Left ventricle myocardium superior (tissue), 1 donor: ENCODE measurements around the gene PP2D1. TPM values are rescaled to one million over a fixed set of nuclear protein-coding genes. Genes with fewer than 3 reads are reported as not detected.

ENCODE experiments used
- ATAC-seq: fragments of 200-7000 bp; cut with Tn5 transposase; one replicate; pipeline ENCODE4 v1.9.1; 2020; ENCODE audit warnings: mild to moderate bottlenecking, moderate library complexity
- DNase-seq: peaks from one replicate; pipeline ENCODE4 v3.0.0-alpha.2; 2020
- intact Hi-C: fragments of 100-400 bp; cut with micrococcal nuclease; formaldehyde crosslinking; loops from one replicate; pipeline ENCODE4 v1.11.0; 2022
- total RNA-seq: library from RNA; stranded (reverse); fragmentation: NEBNext Ultra II Directional; extraction: Animal tissue kit (Norgen Biotek cat#: 25700); gene quantifications from one replicate; pipeline ENCODE4 v1.2.1, GENCODE V29; 2021
- donor health status: DM: no; HTN: yes; CAD: no; lungs with severe emphysema.

PP2D1 gene
- total RNA-seq, 1 donor from 2014 or later, result not detected

DNA sequence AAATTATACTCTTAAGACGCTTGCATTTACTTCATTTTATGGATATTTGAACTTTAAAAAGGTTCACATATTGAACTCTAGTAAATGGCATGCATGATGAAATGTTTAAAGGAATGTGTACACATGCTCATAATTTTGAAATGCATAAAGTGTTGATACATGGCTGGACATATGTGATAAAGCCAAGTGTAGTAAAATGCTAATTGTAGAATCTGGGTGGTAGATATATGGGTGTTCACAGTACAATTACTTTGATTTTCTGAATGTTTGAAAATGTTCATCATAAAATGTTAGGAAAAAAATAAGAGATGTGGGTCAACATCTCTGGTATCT lies 73.8 kb downstream of the PP2D1 start:
- intact Hi-C loops, result no loop called here
- DNase-seq (no peak), ATAC-seq (no peak)

DNA sequence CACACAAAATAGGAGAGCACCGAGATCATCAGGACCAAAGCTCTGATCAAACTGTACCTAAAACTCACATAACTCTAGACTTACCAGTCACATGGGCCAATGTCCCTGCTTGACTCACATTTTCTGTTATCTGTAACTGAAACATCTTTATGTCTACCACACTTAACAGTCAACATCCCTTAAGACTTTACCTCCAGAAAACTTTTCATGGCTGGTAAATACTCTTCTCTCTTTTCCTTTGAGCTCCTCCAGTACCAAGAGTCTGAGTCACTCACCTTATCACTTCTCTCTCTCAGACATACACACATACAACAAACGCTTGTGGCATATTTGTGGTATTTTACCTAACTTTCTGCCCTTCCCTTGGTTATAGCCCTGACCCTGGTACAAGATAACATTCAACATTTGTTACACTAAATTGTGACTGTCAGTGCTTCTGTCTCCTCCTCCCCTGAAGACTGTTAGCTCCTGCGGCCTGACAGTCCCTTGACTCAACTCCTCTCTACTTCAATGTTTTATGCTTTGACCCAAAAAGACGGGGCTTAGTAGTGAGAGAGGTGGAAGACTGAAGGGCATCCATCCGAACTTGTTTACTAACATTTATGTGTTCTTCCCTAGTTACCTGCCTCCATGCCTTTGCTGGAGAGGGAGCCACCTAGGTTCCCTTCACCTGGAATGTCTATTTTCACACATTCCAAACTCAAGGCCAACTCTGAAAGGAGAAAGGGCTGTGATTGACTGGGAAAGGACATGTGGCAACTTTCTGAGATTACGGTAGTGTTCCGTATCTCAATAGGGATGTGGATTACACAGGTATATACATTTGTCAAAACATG lies 74.4 kb downstream of the PP2D1 start:
- intact Hi-C loops, result no loop called here
- DNase-seq (no peak), ATAC-seq (no peak)

Other genes starting within 250 kb of the PP2D1 start
- not detected for gene EFHB, start 78.0 kb downstream of the PP2D1 start, total RNA-seq
- 52.2 TPM for gene RAB5A, start 65.2 kb downstream of the PP2D1 start, total RNA-seq
- 111 TPM for gene KAT2B, start 28.2 kb upstream of the PP2D1 start, total RNA-seq
- 0.17 TPM for gene SGO1, start 173.9 kb upstream of the PP2D1 start, total RNA-seq